ENCODE data around the gene CBY1. TPM values are rescaled to one million over a fixed set of nuclear protein-coding genes. Genes with fewer than 3 reads are reported as not detected.

CBY1 gene
- total and polyA plus RNA-seq, 10 of the 15 experiments (the other 5 are each of a cell fraction or from before 2014, with no cell fraction given): 7.3 to 18.6 (median 11.9) TPM

DNA sequence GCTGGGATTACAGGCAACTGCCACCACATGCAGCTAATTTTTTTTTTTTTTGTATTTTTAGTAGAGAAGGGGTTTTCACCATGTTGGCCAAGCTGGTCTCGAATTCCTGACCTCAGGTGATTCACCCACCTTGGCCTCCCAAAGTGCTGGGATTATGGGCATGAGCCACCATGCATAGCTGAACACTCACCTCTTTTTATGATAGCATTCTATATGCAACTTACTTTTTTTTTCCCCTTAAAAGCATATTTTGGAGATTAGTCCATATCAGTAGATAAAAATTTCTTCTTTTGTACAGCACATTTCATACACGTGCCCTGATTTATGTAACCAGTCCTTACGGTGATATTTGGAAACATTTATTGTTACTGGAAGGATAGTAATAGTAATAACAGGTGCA is 63.9 kb downstream of the CBY1 start:
- ChIA-PET RAD21 (ENCODE audit: unreplicated experiment) (interaction anchor here (0.6 kb wide), 1 partner anchor 46 kb away, joined by 3 read pairs; no protein-coding TSS in a partner anchor), SMC1A (ENCODE audit: uncharacterized antibody, unreplicated experiment) (interaction anchor here (1.1 kb wide), 1 partner anchor 13 kb away, joined by 4 read pairs; no protein-coding TSS in a partner anchor), CTCF (interaction anchor here (0.6 kb wide), 1 partner anchor 73 kb away, joined by 3 read pairs; no protein-coding TSS in a partner anchor), POLR2A (no interaction called here)
- H3K79me2 ChIP-seq (ENCODE audit: control insufficient read depth, insufficient read depth, low read length): no peaks in the 10 kb centered on the region
- no peak overlapping the region for H3K4me3 ChIP-seq
- DNase-seq (ENCODE audit: low read depth, low spot score) (no peak), ATAC-seq (no peak), FAIRE-seq (no peak)
- H3K27me3 ChIP-seq (replicated peaks in 1 of 2; ENCODE audit: control insufficient read depth in 2 of 2, insufficient read depth in 2 of 2, low read length in 1 of 2): no peaks in the 10 kb centered on the region
- WGBS (ENCODE audit: insufficient coverage, insufficient replicate concordance, low lambda C conversion rate, missing lambda C conversion rate): 97% methylated on average over 3 of the region's 3 CpGs
- H3K27ac ChIP-seq (ENCODE audit: control insufficient read depth, insufficient read depth): no peak overlapping the region
- H3K9me3 ChIP-seq (replicated peaks; ENCODE audit: control insufficient read depth, insufficient read depth, low read length): no peaks in the 10 kb centered on the region
- H3K9ac ChIP-seq (ENCODE audit: control insufficient read depth, insufficient read depth, low read length): no peak overlapping the region
- no peak overlapping the region for H3K4me2 ChIP-seq (ENCODE audit: control insufficient read depth, insufficient read depth)
- BruUV-seq (replicated peaks): no TSS peak
- TF ChIP-seq HCFC1 (IDR thresholded peaks at IDR 0.05; ENCODE audit: low read length) (no peak), CEBPB (IDR thresholded peaks at IDR 0.05; ENCODE audit: borderline replicate concordance in 1 of 2, low read depth in 2 of 2, low read length in 2 of 2) (no peak), TCF3 (IDR thresholded peaks at IDR 0.05; ENCODE audit: borderline replicate concordance, insufficient read depth, low read depth, low read length) (no peak), CREB1 (IDR thresholded peaks at IDR 0.05; ENCODE audit: low read depth) (no peak)
- no peaks in the 10 kb centered on the region for H3K4me1 ChIP-seq (ENCODE audit: control insufficient read depth, insufficient read depth, low read length)
- intact Hi-C loops (cut with micrococcal nuclease; ENCODE audit: unreplicated experiment) (no loop called here), in situ Hi-C loops (cut with MboI) (no loop called here)
- no peak overlapping the region for H2AFZ ChIP-seq (ENCODE audit: control insufficient read depth, low read depth, low read length)
- peaks cover 41 to 60% of the 10 kb centered on the region in 2 experiments for H3K36me3 ChIP-seq (ENCODE audit: control insufficient read depth in 2 of 2, insufficient read depth in 2 of 2, low read length in 1 of 2)
- H4K20me1 ChIP-seq (ENCODE audit: control insufficient read depth, insufficient read depth): peaks cover 2% of the 10 kb centered on the region; the same call in 1 of the 2 replicates

DNA sequence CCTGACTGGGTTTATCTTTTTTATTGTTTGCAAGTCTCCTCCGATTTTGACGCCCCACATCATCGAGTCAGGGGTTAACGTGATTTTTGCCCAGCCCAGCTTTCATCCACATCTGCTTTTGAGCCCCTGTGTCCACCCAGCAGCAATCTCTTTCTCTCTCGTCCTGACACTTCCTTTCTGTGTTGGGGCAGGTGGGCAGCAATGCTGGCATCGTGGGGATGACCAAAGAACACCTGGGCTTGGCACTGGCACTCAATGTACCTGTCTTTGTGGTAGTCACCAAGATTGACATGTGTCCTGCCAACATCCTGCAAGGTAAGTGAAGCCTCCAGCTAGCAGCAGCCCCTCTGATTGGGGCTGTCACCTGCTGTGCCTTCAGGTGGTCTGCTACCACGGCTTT is 65.1 kb downstream of the CBY1 start:
- DNase-seq (ENCODE audit: low read depth, low spot score) (no peak), ATAC-seq (no peak), FAIRE-seq (no peak)
- no peak for TF ChIP-seq RFX5 (IDR thresholded peaks at IDR 0.05; ENCODE audit: low read depth, low read length)
- Histone ChIP-seq H4K20me1 (ENCODE audit: control insufficient read depth, insufficient read depth) (no peaks in the 10 kb centered on the region), H3K9ac (ENCODE audit: control insufficient read depth, insufficient read depth, low read length) (no peak overlapping the region), H3K27me3 (replicated peaks in 1 of 2; ENCODE audit: control insufficient read depth in 2 of 2, insufficient read depth in 2 of 2, low read length in 1 of 2) (no peaks in the 10 kb centered on the region), H3K4me1 (ENCODE audit: control insufficient read depth, insufficient read depth, low read length) (no peaks in the 10 kb centered on the region), H3K4me3 (no peak overlapping the region), H3K9me3 (replicated peaks; ENCODE audit: control insufficient read depth, insufficient read depth, low read length) (no peaks in the 10 kb centered on the region), H2AFZ (ENCODE audit: control insufficient read depth, low read depth, low read length) (no peak overlapping the region), H3K36me3 (ENCODE audit: control insufficient read depth in 2 of 2, insufficient read depth in 2 of 2, low read length in 1 of 2) (peaks cover 43 to 61% of the 10 kb centered on the region in 2 experiments), H3K27ac (ENCODE audit: control insufficient read depth, insufficient read depth) (no peak overlapping the region), H3K4me2 (ENCODE audit: control insufficient read depth, insufficient read depth) (no peak overlapping the region), H3K79me2 (ENCODE audit: control insufficient read depth, insufficient read depth, low read length) (no peaks in the 10 kb centered on the region)
- no TSS peak for BruUV-seq (replicated peaks)
- ChIA-PET CTCF (interaction anchor here (0.9 to 1.4 kb wide), 3 partner anchors 11 to 27 kb away, joined by 3 to 6 read pairs (median 5); no protein-coding TSS in a partner anchor), POLR2A (no interaction called here), RAD21 (ENCODE audit: unreplicated experiment) (interaction anchor here (1.0 kb wide), 1 partner anchor 44 kb away, joined by 3 read pairs; no protein-coding TSS in a partner anchor), SMC1A (ENCODE audit: uncharacterized antibody, unreplicated experiment) (interaction anchor here (0.7 to 1.6 kb wide), 3 partner anchors 12 to 282 kb away, joined by 3 to 4 read pairs (median 3); partner anchors contain the start of gene TOMM22)
- 80% methylated on average over 7 of the region's 7 CpGs for WGBS (ENCODE audit: insufficient coverage, insufficient replicate concordance, low lambda C conversion rate, missing lambda C conversion rate)
- intact Hi-C loops (cut with micrococcal nuclease; ENCODE audit: unreplicated experiment): no loop called here
- in situ Hi-C loops (cut with MboI): no loop called here

Other genes starting within 250 kb of the CBY1 start
Only the 7 nearest of the 12 such genes appear.
- 1.0 and 10.8 TPM in 2 replicates for gene DMC1, start 86.5 kb upstream of the CBY1 start, total RNA-seq (2014; rRNA removed)
- 6.0 and 6.7 TPM in 2 replicates for gene DMC1, start 86.5 kb upstream of the CBY1 start, total RNA-seq (2014; rRNA removed; fragmentation: Illumina TruSeq; extraction: Trizol)
- gene DMC1, start 86.5 kb upstream of the CBY1 start, total RNA-seq (2021): 2.2 and 2.7 TPM in 2 replicates
- gene DMC1, start 86.5 kb upstream of the CBY1 start, polyA plus RNA-seq (2011; rRNA removed): 5.9 and 10.5 TPM in 2 replicates
- gene DMC1, start 86.5 kb upstream of the CBY1 start, polyA plus RNA-seq (2014; fragmentation: Illumina TruSeq; extraction: Trizol): 2.4 and 5.5 TPM in 2 replicates
- gene DMC1, start 86.5 kb upstream of the CBY1 start, polyA plus RNA-seq (2014; fragmentation: Nextera tagmentation; extraction: Ambion mirVana): 1 to 10 TPM; 1.5 to 3.5 TPM
- gene DMC1, start 86.5 kb upstream of the CBY1 start, polyA plus RNA-seq (2014; rRNA removed): 19.0 and 21.0 TPM in 2 replicates
- 1 to 10 TPM; 3.8 to 5.3 TPM for gene DMC1, start 86.5 kb upstream of the CBY1 start, polyA plus RNA-seq (2016; fragmentation: Nextera tagmentation; extraction: Ambion mirVana)
- under 0.01 and 0.11 TPM in 2 replicates for gene FAM227A, start 246 bp upstream of the CBY1 start, total RNA-seq (2014; rRNA removed)
- 0.14 and 0.18 TPM in 2 replicates for gene FAM227A, start 246 bp upstream of the CBY1 start, total RNA-seq (2014; rRNA removed; fragmentation: Illumina TruSeq; extraction: Trizol)
- 0.33 and 0.53 TPM in 2 replicates for gene FAM227A, start 246 bp upstream of the CBY1 start, total RNA-seq (2021)
- gene FAM227A, start 246 bp upstream of the CBY1 start, polyA plus RNA-seq (2011; rRNA removed): 0.22 and 0.45 TPM in 2 replicates
- 0.06 and 0.28 TPM in 2 replicates for gene FAM227A, start 246 bp upstream of the CBY1 start, polyA plus RNA-seq (2014; fragmentation: Illumina TruSeq; extraction: Trizol)
- under 1 TPM; 0.02 to 0.11 TPM for gene FAM227A, start 246 bp upstream of the CBY1 start, polyA plus RNA-seq (2014; fragmentation: Nextera tagmentation; extraction: Ambion mirVana)
- gene FAM227A, start 246 bp upstream of the CBY1 start, polyA plus RNA-seq (2014; rRNA removed): 0.13 and 0.50 TPM in 2 replicates
- gene FAM227A, start 246 bp upstream of the CBY1 start, polyA plus RNA-seq (2016; fragmentation: Nextera tagmentation; extraction: Ambion mirVana): under 1 TPM; 0.29 to 0.59 TPM
- 97.3 and 107 TPM in 2 replicates for gene TOMM22, start 25.3 kb downstream of the CBY1 start, total RNA-seq (2014; rRNA removed)
- 87.8 and 92.6 TPM in 2 replicates for gene TOMM22, start 25.3 kb downstream of the CBY1 start, total RNA-seq (2014; rRNA removed; fragmentation: Illumina TruSeq; extraction: Trizol)
- gene TOMM22, start 25.3 kb downstream of the CBY1 start, total RNA-seq (2021): 133 and 134 TPM in 2 replicates
- 71.8 and 89.6 TPM in 2 replicates for gene TOMM22, start 25.3 kb downstream of the CBY1 start, polyA plus RNA-seq (2011; rRNA removed)
- gene TOMM22, start 25.3 kb downstream of the CBY1 start, polyA plus RNA-seq (2014; fragmentation: Illumina TruSeq; extraction: Trizol): 116 and 131 TPM in 2 replicates
- 10 to 100 TPM; 37.6 to 62.2 TPM for gene TOMM22, start 25.3 kb downstream of the CBY1 start, polyA plus RNA-seq (2014; fragmentation: Nextera tagmentation; extraction: Ambion mirVana)
- gene TOMM22, start 25.3 kb downstream of the CBY1 start, polyA plus RNA-seq (2014; rRNA removed): 69.9 and 70.8 TPM in 2 replicates
- gene TOMM22, start 25.3 kb downstream of the CBY1 start, polyA plus RNA-seq (2016; fragmentation: Nextera tagmentation; extraction: Ambion mirVana): 100 to 1,000 TPM; 194 to 197 TPM
- 50.4 and 65.1 TPM in 2 replicates for gene JOSD1, start 44.3 kb downstream of the CBY1 start, total RNA-seq (2014; rRNA removed)
- 37.1 and 37.9 TPM in 2 replicates for gene JOSD1, start 44.3 kb downstream of the CBY1 start, total RNA-seq (2014; rRNA removed; fragmentation: Illumina TruSeq; extraction: Trizol)
- 48.1 and 53.4 TPM in 2 replicates for gene JOSD1, start 44.3 kb downstream of the CBY1 start, total RNA-seq (2021)
- 47.4 and 54.6 TPM in 2 replicates for gene JOSD1, start 44.3 kb downstream of the CBY1 start, polyA plus RNA-seq (2011; rRNA removed)
- gene JOSD1, start 44.3 kb downstream of the CBY1 start, polyA plus RNA-seq (2014; fragmentation: Illumina TruSeq; extraction: Trizol): 43.9 and 48.6 TPM in 2 replicates
- gene JOSD1, start 44.3 kb downstream of the CBY1 start, polyA plus RNA-seq (2014; fragmentation: Nextera tagmentation; extraction: Ambion mirVana): 10 to 100 TPM; 11.9 to 15.9 TPM
- 50.0 and 50.8 TPM in 2 replicates for gene JOSD1, start 44.3 kb downstream of the CBY1 start, polyA plus RNA-seq (2014; rRNA removed)
- gene JOSD1, start 44.3 kb downstream of the CBY1 start, polyA plus RNA-seq (2016; fragmentation: Nextera tagmentation; extraction: Ambion mirVana): 1 to 10 TPM; 6.2 to 7.8 TPM
- 33.8 and 39.1 TPM in 2 replicates for gene GTPBP1, start 49.3 kb downstream of the CBY1 start, total RNA-seq (2014; rRNA removed)
- gene GTPBP1, start 49.3 kb downstream of the CBY1 start, total RNA-seq (2014; rRNA removed; fragmentation: Illumina TruSeq; extraction: Trizol): 20.6 and 20.8 TPM in 2 replicates
- 55.7 and 63.1 TPM in 2 replicates for gene GTPBP1, start 49.3 kb downstream of the CBY1 start, total RNA-seq (2021)
- 28.0 and 47.0 TPM in 2 replicates for gene GTPBP1, start 49.3 kb downstream of the CBY1 start, polyA plus RNA-seq (2011; rRNA removed)
- gene GTPBP1, start 49.3 kb downstream of the CBY1 start, polyA plus RNA-seq (2014; fragmentation: Illumina TruSeq; extraction: Trizol): 16.6 and 39.2 TPM in 2 replicates
- gene GTPBP1, start 49.3 kb downstream of the CBY1 start, polyA plus RNA-seq (2014; fragmentation: Nextera tagmentation; extraction: Ambion mirVana): 1 to 10 TPM in 1 of 2 experiments, under 1 TPM in 1; 0.89 to 1.9 TPM
- 46.2 and 57.3 TPM in 2 replicates for gene GTPBP1, start 49.3 kb downstream of the CBY1 start, polyA plus RNA-seq (2014; rRNA removed)
- gene GTPBP1, start 49.3 kb downstream of the CBY1 start, polyA plus RNA-seq (2016; fragmentation: Nextera tagmentation; extraction: Ambion mirVana): 10 to 100 TPM; 25.7 to 29.3 TPM
- gene SUN2, start 99.4 kb downstream of the CBY1 start, total RNA-seq (2014; rRNA removed): 69.8 and 87.5 TPM in 2 replicates
- 30.6 and 33.1 TPM in 2 replicates for gene SUN2, start 99.4 kb downstream of the CBY1 start, total RNA-seq (2014; rRNA removed; fragmentation: Illumina TruSeq; extraction: Trizol)
- 93.4 and 107 TPM in 2 replicates for gene SUN2, start 99.4 kb downstream of the CBY1 start, total RNA-seq (2021)
- gene SUN2, start 99.4 kb downstream of the CBY1 start, polyA plus RNA-seq (2011; rRNA removed): 18.6 and 38.7 TPM in 2 replicates
- 8.7 and 26.2 TPM in 2 replicates for gene SUN2, start 99.4 kb downstream of the CBY1 start, polyA plus RNA-seq (2014; fragmentation: Illumina TruSeq; extraction: Trizol)
- gene SUN2, start 99.4 kb downstream of the CBY1 start, polyA plus RNA-seq (2014; fragmentation: Nextera tagmentation; extraction: Ambion mirVana): under 1 TPM; 0.18 to 0.95 TPM
- gene SUN2, start 99.4 kb downstream of the CBY1 start, polyA plus RNA-seq (2014; rRNA removed): 78.0 and 103 TPM in 2 replicates
- 10 to 100 TPM; 10.4 to 40.8 TPM for gene SUN2, start 99.4 kb downstream of the CBY1 start, polyA plus RNA-seq (2016; fragmentation: Nextera tagmentation; extraction: Ambion mirVana)
- gene DNAL4, start 137.5 kb downstream of the CBY1 start, total RNA-seq (2014; rRNA removed): 6.6 and 7.0 TPM in 2 replicates
- gene DNAL4, start 137.5 kb downstream of the CBY1 start, total RNA-seq (2014; rRNA removed; fragmentation: Illumina TruSeq; extraction: Trizol): 4.7 and 5.3 TPM in 2 replicates
- 5.1 and 6.3 TPM in 2 replicates for gene DNAL4, start 137.5 kb downstream of the CBY1 start, total RNA-seq (2021)
- gene DNAL4, start 137.5 kb downstream of the CBY1 start, polyA plus RNA-seq (2011; rRNA removed): 3.9 and 4.5 TPM in 2 replicates
- gene DNAL4, start 137.5 kb downstream of the CBY1 start, polyA plus RNA-seq (2014; fragmentation: Illumina TruSeq; extraction: Trizol): 3.5 and 8.0 TPM in 2 replicates
- under 1 TPM in 1 of 2 experiments, not detected in 1; 0.35 TPM for gene DNAL4, start 137.5 kb downstream of the CBY1 start, polyA plus RNA-seq (2014; fragmentation: Nextera tagmentation; extraction: Ambion mirVana)
- gene DNAL4, start 137.5 kb downstream of the CBY1 start, polyA plus RNA-seq (2014; rRNA removed): 8.5 and 8.9 TPM in 2 replicates
- gene DNAL4, start 137.5 kb downstream of the CBY1 start, polyA plus RNA-seq (2016; fragmentation: Nextera tagmentation; extraction: Ambion mirVana): 1 to 10 TPM; 6.3 to 7.8 TPM